ENCODE data around the gene GPR27.

GPR27 gene

DNA sequence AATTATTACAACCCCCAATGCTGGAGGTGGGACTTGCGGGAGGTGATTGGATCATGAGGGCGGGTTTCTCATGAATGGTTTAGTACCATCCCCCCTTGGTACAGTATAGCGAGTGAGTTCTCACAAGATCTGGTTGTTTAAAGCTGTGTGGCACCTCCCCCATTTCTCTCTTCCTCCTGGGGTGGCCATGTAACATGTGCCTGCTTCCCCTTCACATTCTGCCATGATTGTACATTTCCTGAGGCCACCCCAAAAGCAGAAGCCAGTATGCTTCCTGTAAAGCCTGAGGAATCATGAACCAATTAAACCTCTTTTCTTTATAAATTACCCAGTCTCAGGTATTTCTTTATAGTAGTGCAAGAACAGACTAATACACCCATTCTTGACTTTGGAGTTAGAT, 51.5 kb downstream of the GPR27 start:
- no peak overlapping the region for H3K4me2 ChIP-seq (ENCODE audit: low read depth, low read length, poor library complexity, severe bottlenecking)
- no peak overlapping the region for H3K27ac ChIP-seq (ENCODE audit: low read depth, low read length)
- no peaks in the 10 kb centered on the region for H3K9me2 ChIP-seq (replicated peaks; ENCODE audit: insufficient read depth, low read length)
- H2AFZ ChIP-seq (ENCODE audit: low read depth, low read length, severe bottlenecking), result no peak overlapping the region
- TF ChIP-seq EZH2phosphoT487 (conservative IDR thresholded peaks at IDR 0.05; ENCODE audit: low read length), result no peak
- TF ChIP-seq, protein P1, sequence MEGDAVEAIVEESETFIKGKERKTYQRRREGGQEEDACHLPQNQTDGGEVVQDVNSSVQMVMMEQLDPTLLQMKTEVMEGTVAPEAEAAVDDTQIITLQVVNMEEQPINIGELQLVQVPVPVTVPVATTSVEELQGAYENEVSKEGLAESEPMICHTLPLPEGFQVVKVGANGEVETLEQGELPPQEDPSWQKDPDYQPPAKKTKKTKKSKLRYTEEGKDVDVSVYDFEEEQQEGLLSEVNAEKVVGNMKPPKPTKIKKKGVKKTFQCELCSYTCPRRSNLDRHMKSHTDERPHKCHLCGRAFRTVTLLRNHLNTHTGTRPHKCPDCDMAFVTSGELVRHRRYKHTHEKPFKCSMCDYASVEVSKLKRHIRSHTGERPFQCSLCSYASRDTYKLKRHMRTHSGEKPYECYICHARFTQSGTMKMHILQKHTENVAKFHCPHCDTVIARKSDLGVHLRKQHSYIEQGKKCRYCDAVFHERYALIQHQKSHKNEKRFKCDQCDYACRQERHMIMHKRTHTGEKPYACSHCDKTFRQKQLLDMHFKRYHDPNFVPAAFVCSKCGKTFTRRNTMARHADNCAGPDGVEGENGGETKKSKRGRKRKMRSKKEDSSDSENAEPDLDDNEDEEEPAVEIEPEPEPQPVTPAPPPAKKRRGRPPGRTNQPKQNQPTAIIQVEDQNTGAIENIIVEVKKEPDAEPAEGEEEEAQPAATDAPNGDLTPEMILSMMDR (IDR thresholded peaks at IDR 0.05; ENCODE audit: insufficient read depth, low read length, poor library complexity, severe bottlenecking), result no peak
- H3F3A ChIP-seq (ENCODE audit: insufficient read depth), result no peaks in the 10 kb centered on the region
- no peaks in the 10 kb centered on the region for H3K9me3 ChIP-seq (ENCODE audit: insufficient read depth, low read length)
- no peaks in the 10 kb centered on the region for H3K79me2 ChIP-seq (ENCODE audit: insufficient read depth, low read length)
- H3K4me3 ChIP-seq (ENCODE audit: insufficient read depth, low read length, poor library complexity, severe bottlenecking), result no peak overlapping the region
- H4K20me1 ChIP-seq (ENCODE audit: low read depth, low read length), result no peaks in the 10 kb centered on the region
- H3K27me3 ChIP-seq (ENCODE audit: low read length), result no peaks in the 10 kb centered on the region
- no peaks in the 10 kb centered on the region for H3K36me3 ChIP-seq (ENCODE audit: low read length)
- H3K9ac ChIP-seq (ENCODE audit: low read length), result no peak overlapping the region

GRCh38 chr3:71805691-71806090, 52.0 kb downstream of the GPR27 start:
- Histone ChIP-seq H3K4me3 (ENCODE audit: insufficient read depth, low read length, poor library complexity, severe bottlenecking) (no peak overlapping the region), H3K9ac (ENCODE audit: low read length) (no peak overlapping the region), H4K20me1 (ENCODE audit: low read depth, low read length) (no peaks in the 10 kb centered on the region), H2AFZ (ENCODE audit: low read depth, low read length, severe bottlenecking) (no peak overlapping the region), H3K27me3 (ENCODE audit: low read length) (no peaks in the 10 kb centered on the region), H3K4me2 (ENCODE audit: low read depth, low read length, poor library complexity, severe bottlenecking) (no peak overlapping the region), H3K9me2 (replicated peaks; ENCODE audit: insufficient read depth, low read length) (no peaks in the 10 kb centered on the region), H3K36me3 (ENCODE audit: low read length) (no peaks in the 10 kb centered on the region), H3K9me3 (ENCODE audit: insufficient read depth, low read length) (no peaks in the 10 kb centered on the region), H3F3A (ENCODE audit: insufficient read depth) (no peaks in the 10 kb centered on the region), H3K27ac (ENCODE audit: low read depth, low read length) (no peak overlapping the region), H3K79me2 (ENCODE audit: insufficient read depth, low read length) (no peaks in the 10 kb centered on the region)
- TF ChIP-seq EZH2phosphoT487 (conservative IDR thresholded peaks at IDR 0.05; ENCODE audit: low read length), result no peak
- TF ChIP-seq, protein P1 (IDR thresholded peaks at IDR 0.05; ENCODE audit: insufficient read depth, low read length, poor library complexity, severe bottlenecking), result no peak

All from SU-DHL-6 (cell line).